Measurements from ENCODE around the gene DPM2.

Gene DPM2

DNA sequence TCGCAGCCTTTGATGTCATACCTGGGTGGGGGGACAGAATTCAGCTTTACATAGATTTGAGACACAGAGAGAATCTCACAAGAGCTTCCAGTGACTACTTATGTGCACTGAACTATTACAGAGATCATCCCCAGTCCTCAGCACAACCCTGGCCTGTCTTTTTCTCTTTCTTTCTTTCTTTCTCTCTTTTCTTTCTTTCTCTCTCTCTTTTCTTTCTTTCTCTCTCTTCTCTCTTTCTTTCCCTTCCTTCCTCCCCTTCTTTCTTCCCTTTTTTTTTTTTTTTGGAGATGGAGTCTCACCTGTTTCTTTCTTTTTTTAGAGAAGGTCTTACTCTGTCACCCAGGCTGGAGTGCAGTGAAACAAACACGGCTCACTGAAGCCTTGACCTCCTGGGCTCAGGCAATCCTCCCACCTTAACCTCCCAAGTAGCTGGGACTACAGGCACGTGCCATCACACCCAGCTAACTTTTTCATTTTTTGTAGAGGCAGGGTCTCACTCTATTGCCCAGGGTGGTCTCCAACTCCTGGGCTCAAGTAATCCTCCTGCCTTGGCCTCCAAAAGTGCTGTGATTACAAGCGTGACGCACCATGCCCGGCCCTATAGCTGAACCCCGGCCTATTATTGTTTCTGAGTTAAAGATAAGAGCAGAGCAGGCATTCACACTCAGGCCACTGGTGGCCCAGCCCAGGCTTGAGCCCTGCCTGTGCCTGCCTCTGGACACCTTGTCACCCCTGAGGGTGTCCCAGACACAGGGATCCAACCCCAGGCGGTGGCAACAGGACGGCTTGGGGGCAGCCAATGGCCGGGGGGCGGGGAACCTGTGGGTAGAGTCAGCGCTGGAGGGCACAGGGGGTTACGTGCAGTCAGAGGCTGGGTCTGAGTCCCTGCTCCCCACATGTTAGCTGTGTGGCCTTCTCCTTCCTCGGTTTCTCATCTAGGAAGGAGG lies 11.4 kb downstream of the DPM2 start:
- Histone ChIP-seq H4K20me1 (ENCODE audit: insufficient read depth, low read length) (no peaks in the 10 kb centered on the region), H3K79me2 (ENCODE audit: low read length) (no peaks in the 10 kb centered on the region), H2AFZ (ENCODE audit: low read depth, low read length) (no peak overlapping the region; the same call in 1 of the 2 replicates), H3K4me1 (ENCODE audit: low read length) (peaks cover 22% of the 10 kb centered on the region), H3K4me3 (ENCODE audit: low read length) (peak overlapping the region; percentile 77), H3K36me3 (replicated peaks; ENCODE audit: low read depth, low read length) (no peaks in the 10 kb centered on the region), H3K4me2 (ENCODE audit: low read length) (peak overlapping the region; percentile 82), H3K9ac (ENCODE audit: low read length) (no peak overlapping the region), H3K9me3 (ENCODE audit: insufficient read depth, low read length) (no peaks in the 10 kb centered on the region), H3K27ac (ENCODE audit: low read length) (no peak overlapping the region), H3K27me3 (ENCODE audit: low read depth, low read length) (peaks cover 45% of the 10 kb centered on the region)
- TF ChIP-seq CTCF (IDR thresholded peaks at IDR 0.05; ENCODE audit: low read depth, low read length), result no peak
- TF ChIP-seq EZH2phosphoT487 (IDR thresholded peaks at IDR 0.05; ENCODE audit: low read depth), result no peak

GRCh38 chr9:127924736-127925444 lies 12.8 kb downstream of the DPM2 start:
- Histone ChIP-seq H3K79me2 (ENCODE audit: low read length) (no peaks in the 10 kb centered on the region), H3K9ac (ENCODE audit: low read length) (no peak overlapping the region), H3K4me1 (ENCODE audit: low read length) (peaks cover 21% of the 10 kb centered on the region), H4K20me1 (ENCODE audit: insufficient read depth, low read length) (no peaks in the 10 kb centered on the region), H2AFZ (ENCODE audit: low read depth, low read length) (no peak overlapping the region), H3K27me3 (ENCODE audit: low read depth, low read length) (peaks cover 41% of the 10 kb centered on the region), H3K4me2 (ENCODE audit: low read length) (no peak overlapping the region), H3K4me3 (ENCODE audit: low read length) (no peak overlapping the region), H3K9me3 (ENCODE audit: insufficient read depth, low read length) (no peaks in the 10 kb centered on the region), H3K36me3 (replicated peaks; ENCODE audit: low read depth, low read length) (no peaks in the 10 kb centered on the region), H3K27ac (ENCODE audit: low read length) (no peak overlapping the region)
- TF ChIP-seq CTCF (IDR thresholded peaks at IDR 0.05; ENCODE audit: low read depth, low read length) (no peak), EZH2phosphoT487 (IDR thresholded peaks at IDR 0.05; ENCODE audit: low read depth) (no peak)

DNA sequence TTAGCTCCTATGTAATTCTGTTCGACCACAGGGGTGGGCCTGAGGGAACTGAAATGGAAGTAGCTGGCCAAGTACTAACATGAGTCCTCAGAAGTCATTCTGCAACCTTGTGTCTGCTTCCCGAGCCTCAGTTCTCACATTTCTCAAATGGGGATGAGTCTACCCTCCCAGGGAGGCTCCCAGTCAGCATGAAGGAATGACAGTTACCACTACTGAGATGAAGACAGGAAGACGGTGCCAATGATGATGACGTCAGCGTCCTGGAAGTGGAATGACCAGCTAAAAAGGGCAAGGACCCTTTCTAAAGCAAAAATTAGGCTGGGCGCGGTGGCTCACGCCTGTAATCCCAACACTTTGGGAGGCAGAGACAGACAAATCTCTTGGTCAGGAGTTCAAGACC lies 13.9 kb downstream of the DPM2 start:
- H3K4me3 ChIP-seq (ENCODE audit: low read length), result no peak overlapping the region
- H3K9me3 ChIP-seq (ENCODE audit: insufficient read depth, low read length), result no peaks in the 10 kb centered on the region
- no peak overlapping the region for H3K4me2 ChIP-seq (ENCODE audit: low read length)
- no peak overlapping the region for H3K9ac ChIP-seq (ENCODE audit: low read length)
- TF ChIP-seq EZH2phosphoT487 (IDR thresholded peaks at IDR 0.05; ENCODE audit: low read depth) (no peak), CTCF (IDR thresholded peaks at IDR 0.05; ENCODE audit: low read depth, low read length) (no peak)
- peaks cover 31% of the 10 kb centered on the region for H3K27me3 ChIP-seq (ENCODE audit: low read depth, low read length)
- H3K4me1 ChIP-seq (ENCODE audit: low read length), result peaks cover 29% of the 10 kb centered on the region
- no peak overlapping the region for H2AFZ ChIP-seq (ENCODE audit: low read depth, low read length)
- peaks cover 7% of the 10 kb centered on the region; the same call in 1 of the 2 replicates for H3K79me2 ChIP-seq (ENCODE audit: low read length)
- H3K27ac ChIP-seq (ENCODE audit: low read length), result no peak overlapping the region
- H3K36me3 ChIP-seq (replicated peaks; ENCODE audit: low read depth, low read length), result peaks cover 5% of the 10 kb centered on the region
- no peaks in the 10 kb centered on the region for H4K20me1 ChIP-seq (ENCODE audit: insufficient read depth, low read length)

GRCh38 chr9:127923046-127923445 lies 14.6 kb downstream of the DPM2 start:
- no peaks in the 10 kb centered on the region for H3K9me3 ChIP-seq (ENCODE audit: insufficient read depth, low read length)
- no peaks in the 10 kb centered on the region for H4K20me1 ChIP-seq (ENCODE audit: insufficient read depth, low read length)
- peaks cover 36% of the 10 kb centered on the region for H3K4me1 ChIP-seq (ENCODE audit: low read length)
- H3K9ac ChIP-seq (ENCODE audit: low read length), result no peak overlapping the region
- H2AFZ ChIP-seq (ENCODE audit: low read depth, low read length), result no peak overlapping the region
- H3K27me3 ChIP-seq (ENCODE audit: low read depth, low read length), result peaks cover 24% of the 10 kb centered on the region
- no peak overlapping the region for H3K27ac ChIP-seq (ENCODE audit: low read length)
- H3K4me3 ChIP-seq (ENCODE audit: low read length), result no peak overlapping the region
- TF ChIP-seq CTCF (IDR thresholded peaks at IDR 0.05; ENCODE audit: low read depth, low read length) (no peak), EZH2phosphoT487 (IDR thresholded peaks at IDR 0.05; ENCODE audit: low read depth) (no peak)
- peaks cover 15% of the 10 kb centered on the region; the same call in 1 of the 2 replicates for H3K79me2 ChIP-seq (ENCODE audit: low read length)
- H3K4me2 ChIP-seq (ENCODE audit: low read length), result no peak overlapping the region
- peaks cover 5% of the 10 kb centered on the region for H3K36me3 ChIP-seq (replicated peaks; ENCODE audit: low read depth, low read length)

All from OCI-LY3 (cell line).